Measurements from ENCODE around the gene NTRK2.

DNA sequence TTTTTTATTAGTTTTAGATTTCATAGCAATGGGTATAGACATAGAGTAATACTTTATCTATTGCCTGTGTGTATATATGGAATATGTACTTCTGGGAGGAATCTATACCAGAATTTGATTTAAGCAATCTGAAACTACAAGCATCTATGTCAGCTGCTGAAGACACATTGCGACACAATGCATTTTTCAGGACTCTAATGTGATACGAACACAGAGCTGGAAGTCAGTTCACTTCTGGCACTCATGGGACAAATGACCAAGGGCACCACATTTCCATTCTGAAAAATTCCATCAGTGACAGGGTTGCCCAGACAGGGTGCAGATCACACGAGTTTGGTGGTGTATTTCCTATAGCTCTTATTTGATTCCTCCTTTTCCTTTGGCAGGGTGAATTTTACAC is 259.5 kb downstream of the NTRK2 start:
- TF ChIP-seq, protein P1, sequence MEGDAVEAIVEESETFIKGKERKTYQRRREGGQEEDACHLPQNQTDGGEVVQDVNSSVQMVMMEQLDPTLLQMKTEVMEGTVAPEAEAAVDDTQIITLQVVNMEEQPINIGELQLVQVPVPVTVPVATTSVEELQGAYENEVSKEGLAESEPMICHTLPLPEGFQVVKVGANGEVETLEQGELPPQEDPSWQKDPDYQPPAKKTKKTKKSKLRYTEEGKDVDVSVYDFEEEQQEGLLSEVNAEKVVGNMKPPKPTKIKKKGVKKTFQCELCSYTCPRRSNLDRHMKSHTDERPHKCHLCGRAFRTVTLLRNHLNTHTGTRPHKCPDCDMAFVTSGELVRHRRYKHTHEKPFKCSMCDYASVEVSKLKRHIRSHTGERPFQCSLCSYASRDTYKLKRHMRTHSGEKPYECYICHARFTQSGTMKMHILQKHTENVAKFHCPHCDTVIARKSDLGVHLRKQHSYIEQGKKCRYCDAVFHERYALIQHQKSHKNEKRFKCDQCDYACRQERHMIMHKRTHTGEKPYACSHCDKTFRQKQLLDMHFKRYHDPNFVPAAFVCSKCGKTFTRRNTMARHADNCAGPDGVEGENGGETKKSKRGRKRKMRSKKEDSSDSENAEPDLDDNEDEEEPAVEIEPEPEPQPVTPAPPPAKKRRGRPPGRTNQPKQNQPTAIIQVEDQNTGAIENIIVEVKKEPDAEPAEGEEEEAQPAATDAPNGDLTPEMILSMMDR (IDR thresholded peaks at IDR 0.05; ENCODE audit: borderline replicate concordance, extremely low read depth, low read length, poor library complexity, severe bottlenecking): no peak
- TF ChIP-seq EZH2 (IDR thresholded peaks at IDR 0.05; ENCODE audit: borderline replicate concordance, low read depth, low read length, severe bottlenecking): no peak
